Endothelial cell of umbilical vein (primary cell): ENCODE results near the gene WNT8A. TPM values are rescaled to one million over a fixed set of nuclear protein-coding genes. Genes with fewer than 3 reads are reported as not detected.

Experiments
- BruUV-seq: library from RNA; stranded (reverse); fragments of 400-500 nt; replicated peaks from 2 replicates; lab custom pipeline; 2021; lab: Mats Ljungman, UMichigan
- CTCF ChIA-PET: fragments of 300-600, 350-600 bp; sonication (Branson Sonifier 250); formaldehyde crosslinking; loops from one replicate; lab custom pipeline; 2021; ENCODE audit warnings: antibody characterized with exemption, inconsistent platforms; lab: Charles Lee
- POLR2A ChIA-PET: fragments of 300-600, 350-600 bp; sonication (Branson Sonifier 250); formaldehyde crosslinking; loops from one replicate; lab custom pipeline; 2021; ENCODE audit warnings: antibody characterized with exemption, inconsistent platforms; lab: Charles Lee
- DNase-seq: peaks from one replicate; pipeline ENCODE4 v3.0.0-alpha.2; 2011; ENCODE audit warnings: low read depth, low spot score
- FAIRE-seq: peaks from 2 replicates; lab custom pipeline; 2011; peaks lifted over from hg19 to GRCh38; lab: Jason Lieb, UNC
- H2AFZ ChIP-seq: 2 replicates; pipeline ENCODE4 v1.6.0; 2012; ENCODE audit warnings: low read depth, low read length, control low read depth, inconsistent platforms
- H3K27ac ChIP-seq: 2 replicates; pipeline ENCODE4 v1.5.1; 2011; ENCODE audit warnings: low read depth, mild to moderate bottlenecking, control low read depth, low read length, moderate library complexity; ENCODE audit not compliant: insufficient read depth
- H3K27me3 ChIP-seq, 2 experiments: 2 replicates each; pipeline versions ENCODE4 v1.6.0 to v1.6.1; 2011; ENCODE audit warnings: low read length in 2 of 2, mixed read lengths in 1 of 2; ENCODE audit not compliant: control insufficient read depth in 2 of 2, insufficient read depth in 2 of 2
- H3K36me3 ChIP-seq, 2 experiments: 2 replicates in 1 of 2; 3 replicates in 1 of 2; pipeline ENCODE4 v1.5.1; 2011; ENCODE audit warnings: low read length in 2 of 2, mild to moderate bottlenecking in 1 of 2, moderate library complexity in 1 of 2; ENCODE audit not compliant: control insufficient read depth in 2 of 2, insufficient read depth in 2 of 2; ENCODE audit errors: extremely low read depth in 1 of 2
- H3K4me1 ChIP-seq: 3 replicates; pipeline ENCODE4 v1.5.1; 2011; ENCODE audit warnings: mild to moderate bottlenecking, low read length; ENCODE audit not compliant: control insufficient read depth, insufficient read depth; ENCODE audit errors: extremely low read depth
- H3K4me2 ChIP-seq: 2 replicates; pipeline ENCODE4 v1.6.1; 2011; ENCODE audit warnings: low read length, control low read depth, mixed read lengths; ENCODE audit not compliant: insufficient read depth
- H3K4me3 ChIP-seq, 3 experiments: fragments of 200-600 bp in 1 of 3; sonication (generic), shearing (Covaris generic) in 1 of 3; replicated peaks in 1 of 3; 2 replicates each; pipeline ENCODE4 v1.5.1; 2011 to 2016; ENCODE audit warnings: control low read depth in 3 of 3, low read length in 3 of 3, mild to moderate bottlenecking in 2 of 3, inconsistent platforms in 1 of 3, low read depth in 1 of 3, moderate library complexity in 1 of 3; ENCODE audit not compliant: insufficient read depth in 1 of 3
- H3K79me2 ChIP-seq: 2 replicates; pipeline ENCODE4 v1.6.0; 2012; ENCODE audit warnings: low read length, inconsistent platforms; ENCODE audit not compliant: control insufficient read depth, insufficient read depth
- H3K9ac ChIP-seq: replicated peaks from 2 replicates; pipeline ENCODE3; 2011; ENCODE audit warnings: low read length, control low read depth; ENCODE audit not compliant: insufficient read depth; ENCODE audit errors: extremely low read depth
- H3K9me1 ChIP-seq: replicated peaks from 3 replicates; pipeline ENCODE4 v1.6.0; 2011; ENCODE audit warnings: mild to moderate bottlenecking, low read length; ENCODE audit not compliant: control insufficient read depth, insufficient read depth; ENCODE audit errors: extremely low read depth
- H3K9me3 ChIP-seq: replicated peaks from 2 replicates; pipeline ENCODE4 v1.5.1; 2012; ENCODE audit warnings: low read length, inconsistent platforms; ENCODE audit not compliant: control insufficient read depth, insufficient read depth
- H4K20me1 ChIP-seq: replicated peaks from 2 replicates; pipeline ENCODE3; 2011; ENCODE audit warnings: mild to moderate bottlenecking, low read length; ENCODE audit not compliant: control insufficient read depth, insufficient read depth; ENCODE audit errors: extremely low read depth
- JUN ChIP-seq: IDR thresholded peaks from 2 replicates; pipeline ENCODE4 v1.6.1; 2011; ENCODE audit warnings: borderline replicate concordance, low read depth; ENCODE audit not compliant: insufficient read length, insufficient read depth
- MAX ChIP-seq: IDR thresholded peaks from 2 replicates; pipeline ENCODE4 v1.6.1; 2011; ENCODE audit not compliant: insufficient read depth, insufficient read length
- POLR2A ChIP-seq: IDR thresholded peaks from 2 replicates; pipeline ENCODE4 v1.6.1; 2012; ENCODE audit warnings: low read depth, mild to moderate bottlenecking, control low read depth, low read length
- dilution Hi-C: fragments of 300-500 bp; cut with MboI; formaldehyde crosslinking; loops from one replicate; pipeline ENCODE4 v1.15.0; 2019; ENCODE audit warnings: low sequenced_read_pairs; ENCODE audit not compliant: extremely low pct_ligation_motif_present
- intact Hi-C: fragments of 100-400 bp; cut with micrococcal nuclease; formaldehyde crosslinking; loops from one replicate; pipeline ENCODE4 v1.10.0; 2022
- polyA plus RNA-seq, 4 experiments: library from polyadenylated mRNA; depleted of rRNA in 3 of 4; stranded (reverse) in 3 of 4; unstranded in 1 of 4; fragments of >200 nt; gene quantifications; 2 replicates each; pipeline versions ENCODE4 v1.2.1 to v1.2.3, GENCODE V29; 2011 to 2012; ENCODE audit warnings: missing spikeins in 1 of 4
- total RNA-seq: library from RNA; stranded (reverse); gene quantifications from 2 replicates; pipeline ENCODE4 v1.2.3, GENCODE V29; 2021
- TF ChIP-seq, protein P1 (sequence below), 2 donors: IDR thresholded peaks; 1 replicate in 1 of 2; 2 replicates in 1 of 2; pipeline ENCODE4 v1.5.1; 2011; ENCODE audit warnings: low read length in 2 of 2, mild to moderate bottlenecking in 2 of 2, moderate library complexity in 2 of 2, control low read depth in 1 of 2, inconsistent platforms in 1 of 2, low read depth in 1 of 2; ENCODE audit not compliant: insufficient read depth in 1 of 2; ENCODE audit errors: extremely low read depth in 1 of 2

Gene WNT8A
- total and polyA plus RNA-seq, 2 donors (not counting 3 experiments of a cell fraction or from before 2014, with no cell fraction given) = not detected

DNA sequence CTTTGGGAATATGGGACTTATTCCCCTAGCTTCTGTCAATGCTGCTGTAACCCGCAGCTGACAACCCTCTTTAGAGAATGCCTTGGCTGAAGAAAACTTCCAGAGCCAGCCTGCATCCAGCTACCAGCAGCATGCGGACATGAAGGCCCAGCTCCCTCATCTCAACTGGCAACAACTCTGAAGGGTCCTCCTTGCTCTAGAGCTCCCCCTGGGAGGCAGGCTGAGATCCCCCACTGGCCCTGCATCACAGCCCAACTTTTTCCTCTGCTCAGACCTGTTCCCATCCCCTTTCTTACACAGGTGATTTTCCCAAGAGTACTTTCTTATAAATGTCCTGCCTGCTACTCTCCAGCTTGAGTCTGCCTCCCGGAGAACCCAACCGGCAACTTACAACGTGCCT, 18.7 kb upstream of the WNT8A start:
- no peak overlapping the region for H3K4me3 ChIP-seq
- H3K4me2 ChIP-seq = no peak overlapping the region
- CTCF ChIA-PET = interaction anchor here (0.7 to 6.8 kb wide), 21 partner anchors 10 to 435 kb away, joined by 3 to 77 read pairs (median 4); partner anchors contain the start of gene FAM13B
- H3K9me3 ChIP-seq = no peaks in the 10 kb centered on the region
- H3K36me3 ChIP-seq = no peaks in the 10 kb centered on the region
- DNase-seq = no peak
- no peak overlapping the region for H3K27ac ChIP-seq
- dilution Hi-C loops = no loop called here
- TF ChIP-seq, protein P1, sequence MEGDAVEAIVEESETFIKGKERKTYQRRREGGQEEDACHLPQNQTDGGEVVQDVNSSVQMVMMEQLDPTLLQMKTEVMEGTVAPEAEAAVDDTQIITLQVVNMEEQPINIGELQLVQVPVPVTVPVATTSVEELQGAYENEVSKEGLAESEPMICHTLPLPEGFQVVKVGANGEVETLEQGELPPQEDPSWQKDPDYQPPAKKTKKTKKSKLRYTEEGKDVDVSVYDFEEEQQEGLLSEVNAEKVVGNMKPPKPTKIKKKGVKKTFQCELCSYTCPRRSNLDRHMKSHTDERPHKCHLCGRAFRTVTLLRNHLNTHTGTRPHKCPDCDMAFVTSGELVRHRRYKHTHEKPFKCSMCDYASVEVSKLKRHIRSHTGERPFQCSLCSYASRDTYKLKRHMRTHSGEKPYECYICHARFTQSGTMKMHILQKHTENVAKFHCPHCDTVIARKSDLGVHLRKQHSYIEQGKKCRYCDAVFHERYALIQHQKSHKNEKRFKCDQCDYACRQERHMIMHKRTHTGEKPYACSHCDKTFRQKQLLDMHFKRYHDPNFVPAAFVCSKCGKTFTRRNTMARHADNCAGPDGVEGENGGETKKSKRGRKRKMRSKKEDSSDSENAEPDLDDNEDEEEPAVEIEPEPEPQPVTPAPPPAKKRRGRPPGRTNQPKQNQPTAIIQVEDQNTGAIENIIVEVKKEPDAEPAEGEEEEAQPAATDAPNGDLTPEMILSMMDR (IDR thresholded peaks at IDR 0.05; ENCODE audit: extremely low read depth in 1 of 2, insufficient read depth in 1 of 2, low read depth in 1 of 2, low read length in 2 of 2) = peak; percentile 16 to 44
- TF ChIP-seq MAX = no peak
- no peak for TF ChIP-seq JUN
- POLR2A ChIA-PET = no interaction called here
- no peak overlapping the region for H2AFZ ChIP-seq
- FAIRE-seq = no peak
- no peak overlapping the region for H3K9ac ChIP-seq
- H3K27me3 ChIP-seq = no peaks in the 10 kb centered on the region
- intact Hi-C loops = no loop called here
- no peaks in the 10 kb centered on the region for H4K20me1 ChIP-seq
- H3K4me1 ChIP-seq = no peaks in the 10 kb centered on the region
- no TSS peak for BruUV-seq
- H3K9me1 ChIP-seq = no peaks in the 10 kb centered on the region
- no peaks in the 10 kb centered on the region for H3K79me2 ChIP-seq

- Histone ChIP-seq H3K9ac (no peak overlapping the region), H3K27me3 (no peaks in the 10 kb centered on the region), H4K20me1 (no peaks in the 10 kb centered on the region), H3K4me3 (no peak overlapping the region), H2AFZ (no peak overlapping the region), H3K36me3 (no peaks in the 10 kb centered on the region), H3K4me1 (no peaks in the 10 kb centered on the region), H3K27ac (no peak overlapping the region), H3K4me2 (no peak overlapping the region), H3K9me3 (no peaks in the 10 kb centered on the region), H3K79me2 (no peaks in the 10 kb centered on the region), H3K9me1 (no peaks in the 10 kb centered on the region)
- POLR2A ChIA-PET = no interaction called here
- CTCF ChIA-PET = interaction anchor here (0.7 to 4.4 kb wide), 12 partner anchors 11 to 438 kb away, joined by 3 to 152 read pairs (median 6); partner anchors contain the start of genes FAM13B and HNRNPA0
- intact Hi-C loops (loop anchor here (1.0 kb wide), 2 partner anchors 289 to 316 kb away; no protein-coding TSS in a partner anchor), dilution Hi-C loops (no loop called here)
- FAIRE-seq (no peak), DNase-seq (no peak)
- BruUV-seq = no TSS peak
- TF ChIP-seq POLR2A = no peak
These were observed 15.9 kb upstream of the WNT8A start for GRCh38 chr5:138067945-138068344.
